ENCODE data around the gene ME2.

GRCh38 chr18:50886929-50887328, 8.0 kb downstream of the ME2 start:
- TF ChIP-seq POLR2A (IDR thresholded peaks at IDR 0.05; ENCODE audit: low read depth, low read length), result no peak
- TF ChIP-seq, protein P1, sequence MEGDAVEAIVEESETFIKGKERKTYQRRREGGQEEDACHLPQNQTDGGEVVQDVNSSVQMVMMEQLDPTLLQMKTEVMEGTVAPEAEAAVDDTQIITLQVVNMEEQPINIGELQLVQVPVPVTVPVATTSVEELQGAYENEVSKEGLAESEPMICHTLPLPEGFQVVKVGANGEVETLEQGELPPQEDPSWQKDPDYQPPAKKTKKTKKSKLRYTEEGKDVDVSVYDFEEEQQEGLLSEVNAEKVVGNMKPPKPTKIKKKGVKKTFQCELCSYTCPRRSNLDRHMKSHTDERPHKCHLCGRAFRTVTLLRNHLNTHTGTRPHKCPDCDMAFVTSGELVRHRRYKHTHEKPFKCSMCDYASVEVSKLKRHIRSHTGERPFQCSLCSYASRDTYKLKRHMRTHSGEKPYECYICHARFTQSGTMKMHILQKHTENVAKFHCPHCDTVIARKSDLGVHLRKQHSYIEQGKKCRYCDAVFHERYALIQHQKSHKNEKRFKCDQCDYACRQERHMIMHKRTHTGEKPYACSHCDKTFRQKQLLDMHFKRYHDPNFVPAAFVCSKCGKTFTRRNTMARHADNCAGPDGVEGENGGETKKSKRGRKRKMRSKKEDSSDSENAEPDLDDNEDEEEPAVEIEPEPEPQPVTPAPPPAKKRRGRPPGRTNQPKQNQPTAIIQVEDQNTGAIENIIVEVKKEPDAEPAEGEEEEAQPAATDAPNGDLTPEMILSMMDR (IDR thresholded peaks at IDR 0.05; ENCODE audit: extremely low read depth in 1 of 2, insufficient read depth in 1 of 2, low read depth in 1 of 2, low read length in 2 of 2), result no peak
- TF ChIP-seq POLR2AphosphoS5 (IDR thresholded peaks at IDR 0.05; ENCODE audit: insufficient read depth, low read depth, low read length), result no peak
- no peak for TF ChIP-seq FOS (IDR thresholded peaks at IDR 0.05; ENCODE audit: borderline replicate concordance, insufficient read depth, low read length)
- no peak for TF ChIP-seq EZH2 (IDR thresholded peaks at IDR 0.05; ENCODE audit: borderline replicate concordance, low read depth, low read length, severe bottlenecking)
- no peak for TF ChIP-seq MYC (IDR thresholded peaks at IDR 0.05; ENCODE audit: low read depth, low read length)
- TF ChIP-seq JUN (IDR thresholded peaks at IDR 0.05; ENCODE audit: borderline replicate concordance, insufficient read depth, insufficient read length, low read depth), result no peak
- TF ChIP-seq, protein P2, sequence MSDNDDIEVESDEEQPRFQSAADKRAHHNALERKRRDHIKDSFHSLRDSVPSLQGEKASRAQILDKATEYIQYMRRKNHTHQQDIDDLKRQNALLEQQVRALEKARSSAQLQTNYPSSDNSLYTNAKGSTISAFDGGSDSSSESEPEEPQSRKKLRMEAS (IDR thresholded peaks at IDR 0.05; ENCODE audit: insufficient read depth, insufficient read length), result no peak

All from endothelial cell of umbilical vein (primary cell).